H9 (cell line): ENCODE results near the gene MARCOL. TPM values are rescaled to one million over a fixed set of nuclear protein-coding genes. Genes with fewer than 3 reads are reported as not detected.

Source experiments
- DNase-seq: peaks from one replicate; pipeline ENCODE4 v3.0.0-alpha.2; 2017
- H2AFZ ChIP-seq: one replicate; pipeline ENCODE4 v1.6.1; 2013; ENCODE audit warnings: mild to moderate bottlenecking, low read length, control low read depth, moderate library complexity
- H2AK5ac ChIP-seq: 2 replicates; pipeline ENCODE4 v1.6.1; 2013; ENCODE audit warnings: low read length, control low read depth, mixed read lengths; ENCODE audit not compliant: insufficient read length
- H2BK120ac ChIP-seq: one replicate; pipeline ENCODE4 v1.6.1; 2013; ENCODE audit warnings: low read depth, mild to moderate bottlenecking, low read length, control low read depth, inconsistent platforms; ENCODE audit not compliant: poor library complexity, severe bottlenecking
- H2BK12ac ChIP-seq: 2 replicates; pipeline ENCODE4 v1.6.1; 2013; ENCODE audit warnings: low read length, control low read depth, mixed read lengths, low read depth; ENCODE audit not compliant: insufficient read length
- H2BK15ac ChIP-seq: 2 replicates; pipeline ENCODE4 v1.6.1; 2013; ENCODE audit warnings: low read depth, low read length, control low read depth
- H2BK20ac ChIP-seq: one replicate; pipeline ENCODE4 v1.6.1; 2013; ENCODE audit warnings: low read depth, mild to moderate bottlenecking, low read length, control low read depth, inconsistent platforms; ENCODE audit not compliant: poor library complexity, severe bottlenecking
- H2BK5ac ChIP-seq: 2 replicates; pipeline ENCODE4 v1.6.1; 2013; ENCODE audit warnings: low read length, control low read depth, mixed read lengths; ENCODE audit not compliant: insufficient read length
- H3K14ac ChIP-seq: 2 replicates; pipeline ENCODE4 v1.6.1; 2013; ENCODE audit warnings: low read length, control low read depth; ENCODE audit not compliant: insufficient read depth
- H3K18ac ChIP-seq: 2 replicates; pipeline ENCODE4 v1.6.1; 2013; ENCODE audit warnings: low read depth, mild to moderate bottlenecking, mixed read lengths, low read length, control low read depth; ENCODE audit not compliant: insufficient read length
- H3K23ac ChIP-seq: 2 replicates; pipeline ENCODE4 v1.6.1; 2013; ENCODE audit warnings: low read length, control low read depth, mixed read lengths, low read depth; ENCODE audit not compliant: insufficient read length
- H3K23me2 ChIP-seq: 2 replicates; pipeline ENCODE4 v1.6.1; 2013; ENCODE audit warnings: low read depth, mild to moderate bottlenecking, mixed read lengths, low read length, control low read depth; ENCODE audit not compliant: insufficient read length, poor library complexity, severe bottlenecking
- H3K27ac ChIP-seq: 2 replicates; pipeline ENCODE4 v1.5.1; 2013; ENCODE audit warnings: low read length, control low read depth, mixed read lengths, low read depth; ENCODE audit not compliant: insufficient read length
- H3K27me3 ChIP-seq: 2 replicates; pipeline ENCODE4 v1.6.1; 2013; ENCODE audit warnings: low read length, control low read depth, inconsistent platforms; ENCODE audit not compliant: insufficient read depth
- H3K4ac ChIP-seq: 2 replicates; pipeline ENCODE4 v1.6.1; 2013; ENCODE audit warnings: low read depth, mild to moderate bottlenecking, control low read depth, inconsistent platforms, low read length, moderate library complexity
- H3K4me1 ChIP-seq: 2 replicates; pipeline ENCODE4 v1.6.1; 2013; ENCODE audit warnings: low read length, control low read depth, inconsistent platforms; ENCODE audit not compliant: insufficient read depth
- H3K4me2 ChIP-seq: 2 replicates; pipeline ENCODE4 v1.6.1; 2013; ENCODE audit warnings: low read length, control low read depth, mixed read lengths; ENCODE audit not compliant: insufficient read length, insufficient read depth
- H3K56ac ChIP-seq: 2 replicates; pipeline ENCODE4 v1.6.1; 2013; ENCODE audit warnings: low read depth, mild to moderate bottlenecking, mixed read lengths, low read length, control low read depth; ENCODE audit not compliant: insufficient read length
- H3K79me1 ChIP-seq: 2 replicates; pipeline ENCODE4 v1.6.1; 2013; ENCODE audit warnings: low read depth, mild to moderate bottlenecking, moderate library complexity, low read length, control low read depth, inconsistent platforms; ENCODE audit not compliant: insufficient read depth, poor library complexity, severe bottlenecking
- H3K79me2 ChIP-seq: 2 replicates; pipeline ENCODE4 v1.6.1; 2013; ENCODE audit warnings: low read length, control low read depth, inconsistent platforms; ENCODE audit not compliant: insufficient read depth
- H3K9ac ChIP-seq: 2 replicates; pipeline ENCODE4 v1.6.1; 2013; ENCODE audit warnings: low read length, control low read depth, mixed read lengths; ENCODE audit not compliant: insufficient read length; ENCODE audit errors: extremely low read depth
- H3K9me3 ChIP-seq: one replicate; pipeline ENCODE4 v1.6.1; 2013; ENCODE audit warnings: low read depth, low read length, inconsistent platforms; ENCODE audit not compliant: control insufficient read depth
- H3T11ph ChIP-seq: one replicate; pipeline ENCODE4 v1.6.1; 2013; ENCODE audit warnings: mild to moderate bottlenecking, low read length, control low read depth, inconsistent platforms
- H4K20me1 ChIP-seq: one replicate; pipeline ENCODE4 v1.6.1; 2013; ENCODE audit not compliant: control insufficient read depth, insufficient read length, insufficient read depth
- H4K5ac ChIP-seq: 2 replicates; pipeline ENCODE4 v1.6.1; 2013; ENCODE audit warnings: low read depth, mild to moderate bottlenecking, mixed read lengths, low read length, control low read depth; ENCODE audit not compliant: insufficient read length
- H4K8ac ChIP-seq: replicated peaks from 2 replicates; pipeline ENCODE4 v1.6.1; 2013; ENCODE audit warnings: low read length, control low read depth, mixed read lengths, low read depth; ENCODE audit not compliant: insufficient read length
- H4K91ac ChIP-seq: 2 replicates; pipeline ENCODE4 v1.6.1; 2013; ENCODE audit warnings: low read depth, mild to moderate bottlenecking, moderate library complexity, mixed read lengths, low read length, control low read depth; ENCODE audit not compliant: insufficient read length
- H3K27ac Mint-ChIP-seq, 3 experiments: 2 replicates in 2 of 3; 3 replicates in 1 of 3; pipeline ENCODE4 v1.8.0; 2020 to 2021; ENCODE audit warnings: mixed read lengths in 3 of 3, mild to moderate bottlenecking in 1 of 3, moderate library complexity in 1 of 3
- H3K27me3 Mint-ChIP-seq: 2 replicates; pipeline ENCODE4 v1.8.0; 2021; ENCODE audit warnings: low read depth, mild to moderate bottlenecking, moderate library complexity, mixed read lengths
- H3K36me3 Mint-ChIP-seq, 3 experiments: 2 replicates in 2 of 3; 3 replicates in 1 of 3; pipeline ENCODE4 v1.8.0; 2020 to 2021; ENCODE audit warnings: low read depth in 3 of 3, mixed read lengths in 3 of 3; ENCODE audit not compliant: insufficient read depth in 1 of 3
- H3K4me1 Mint-ChIP-seq, 2 experiments: 2 replicates each; pipeline ENCODE4 v1.8.0; 2020; ENCODE audit warnings: mixed read lengths in 2 of 2
- H3K4me3 Mint-ChIP-seq, 2 experiments: 2 replicates in 1 of 2; 3 replicates in 1 of 2; pipeline ENCODE4 v1.8.0; 2020 to 2021; ENCODE audit warnings: mild to moderate bottlenecking in 2 of 2, mixed read lengths in 2 of 2, moderate library complexity in 1 of 2
- H3K9me3 Mint-ChIP-seq, 2 experiments: 2 replicates in 1 of 2; 3 replicates in 1 of 2; pipeline ENCODE4 v1.8.0; 2020; ENCODE audit warnings: mild to moderate bottlenecking in 2 of 2, mixed read lengths in 2 of 2, moderate library complexity in 1 of 2
- CTCF ChIP-seq: fragments of 200-600 bp; sonication (generic); conservative IDR thresholded peaks from 3 replicates; pipeline ENCODE4 v1.8.0; 2021; ENCODE audit warnings: antibody characterized with exemption, mild to moderate bottlenecking
- WGBS: extraction: QIAGEN DNeasy Blood & Tissue Kit; methylation state at CpG from one replicate; pipeline ENCODE4 v1.1.7; 2013; ENCODE audit warnings: missing lambda C conversion rate, low lambda C conversion rate, mixed read lengths; ENCODE audit not compliant: insufficient read length; ENCODE audit errors: extremely low coverage; 5-methylcytosine and 5-hydroxymethylcytosine counted together
- total RNA-seq: library from RNA; stranded (reverse); gene quantifications from 2 replicates; pipeline ENCODE4 v1.2.1, GENCODE V29; 2021

MARCOL gene
- total RNA-seq, 1 experiment from 2014 or later: not detected

GRCh38 chr5:148248894-148249293, 10.6 kb downstream of the MARCOL start:
- Histone ChIP-seq H2BK12ac (no peak overlapping the region), H4K5ac (no peak overlapping the region), H3K9me3 (no peaks in the 10 kb centered on the region), H3K4ac (no peak overlapping the region), H3K79me2 (no peaks in the 10 kb centered on the region), H4K91ac (no peak overlapping the region), H3K27ac (no peak overlapping the region), H2AK5ac (no peak overlapping the region), H3K23me2 (no peaks in the 10 kb centered on the region), H2AFZ (no peak overlapping the region), H3K4me1 (no peaks in the 10 kb centered on the region), H2BK15ac (no peak overlapping the region), H3K27me3 (no peaks in the 10 kb centered on the region), H3K4me2 (no peak overlapping the region), H3K14ac (no peak overlapping the region), H2BK120ac (no peak overlapping the region), H3K56ac (no peak overlapping the region), H4K20me1 (no peaks in the 10 kb centered on the region), H3K9ac (no peak overlapping the region), H3K79me1 (no peaks in the 10 kb centered on the region), H3K18ac (no peak overlapping the region), H3K23ac (no peak overlapping the region), H2BK5ac (no peak overlapping the region), H3T11ph (no peak overlapping the region), H4K8ac (no peak overlapping the region), H2BK20ac (no peak overlapping the region)
- H3K9me3 Mint-ChIP-seq: no peaks in the 10 kb centered on the region; a peak in 1 of 5 replicates
- DNase-seq: no peak
- WGBS: no CpG with 5 or more reads among the region's 2 CpGs
- H3K4me3 Mint-ChIP-seq: no peak overlapping the region
- no peaks in the 10 kb centered on the region for H3K4me1 Mint-ChIP-seq
- no peak for TF ChIP-seq CTCF
- no peak overlapping the region for H3K27ac Mint-ChIP-seq
- peaks cover 17% of the 10 kb centered on the region for H3K27me3 Mint-ChIP-seq
- H3K36me3 Mint-ChIP-seq: no peaks in the 10 kb centered on the region
